K562 (cell line): Measurements from ENCODE around the gene CDH16. TPM values are rescaled to one million over a fixed set of nuclear protein-coding genes. Genes with fewer than 3 reads are reported as not detected.

ENCODE experiments used
- ATAC-seq: fragments of 200-7000 bp; cut with Tn5 transposase; 3 replicates; pipeline ENCODE4 v1.9.1; 2020; ENCODE audit warnings: moderate library complexity
- BruUV-seq: library from RNA; stranded (reverse); fragments of 400-500 nt; replicated peaks from 2 replicates; lab custom pipeline; 2021; lab: Mats Ljungman, UMichigan
- CTCF ChIA-PET: fragments of 300-600 bp; formaldehyde crosslinking; extraction: SDS; loops from one replicate; lab custom pipeline; 2021; ENCODE audit warnings: low intra/inter-chr PET ratio; lab: Yijun Ruan, JAX
- POLR2A ChIA-PET: fragments of 300-600, 350-650 bp; sonication (Branson Sonifier 250); formaldehyde crosslinking; extraction: SDS; loops from one replicate; lab custom pipeline; 2021; ENCODE audit warnings: antibody characterized with exemption, inconsistent platforms; lab: Yijun Ruan, JAX
- DNase-seq, 4 experiments: peaks; one replicate each; pipeline versions ENCODE4 v3.0.0 to v3.0.0-alpha.2; 2011 to 2018; ENCODE audit warnings: low spot score in 3 of 4, mixed read lengths in 3 of 4; ENCODE audit errors: extremely low read depth in 1 of 4
- FAIRE-seq: peaks from 2 replicates; lab custom pipeline; 2011; peaks lifted over from hg19 to GRCh38; lab: Jason Lieb, UNC
- H2AFZ ChIP-seq: 2 replicates; pipeline ENCODE4 v1.6.0; 2011; ENCODE audit warnings: low read depth, low read length, control low read depth, inconsistent platforms
- H3K27ac ChIP-seq: fragments of 200-600 bp; 3 replicates; pipeline ENCODE4 v1.8.0; 2011; ENCODE audit warnings: low read depth, mild to moderate bottlenecking, control low read depth, inconsistent platforms, low read length, moderate library complexity, mixed read lengths; ENCODE audit errors: extremely low read depth
- H3K27me3 ChIP-seq, 2 experiments: fragments of 300-600 bp in 1 of 2; 2 replicates in 1 of 2; 3 replicates in 1 of 2; pipeline versions ENCODE4 v1.6.0 to v1.8.0; 2011; ENCODE audit warnings: inconsistent platforms in 2 of 2, low read length in 2 of 2, mild to moderate bottlenecking in 1 of 2, mixed read lengths in 1 of 2, moderate library complexity in 1 of 2; ENCODE audit not compliant: control insufficient read depth in 2 of 2, insufficient read depth in 2 of 2
- H3K36me3 ChIP-seq: fragments of 300-600 bp; 3 replicates; pipeline ENCODE4 v1.8.0; 2011; ENCODE audit warnings: mild to moderate bottlenecking, low read length, inconsistent platforms; ENCODE audit not compliant: control insufficient read depth, insufficient read depth
- H3K4me1 ChIP-seq, 2 experiments: fragments of 200-600 bp in 1 of 2; replicated peaks in 1 of 2; 2 replicates in 1 of 2; 3 replicates in 1 of 2; pipeline versions ENCODE4 v1.5.1 to v1.8.0; 2011; ENCODE audit warnings: inconsistent platforms in 2 of 2, low read length in 2 of 2, mild to moderate bottlenecking in 1 of 2, mixed read lengths in 1 of 2, moderate library complexity in 1 of 2; ENCODE audit not compliant: control insufficient read depth in 2 of 2, insufficient read depth in 2 of 2
- H3K4me2 ChIP-seq: 2 replicates; pipeline ENCODE4 v1.6.1; 2011; ENCODE audit warnings: low read length, control low read depth, inconsistent platforms, mixed read lengths; ENCODE audit not compliant: insufficient read depth
- H3K4me3 ChIP-seq: fragments of 200-600 bp; sonication (generic), shearing (Covaris generic); 2 replicates; pipeline ENCODE4 v1.5.1; 2016; ENCODE audit warnings: control low read depth, inconsistent platforms
- H3K79me2 ChIP-seq: fragments of 200-600 bp; 3 replicates; pipeline ENCODE4 v1.8.0; 2011; ENCODE audit warnings: low read length, inconsistent platforms; ENCODE audit not compliant: control insufficient read depth, insufficient read depth
- H3K9ac ChIP-seq, 2 experiments: 2 replicates each; pipeline versions ENCODE4 v1.6.0 to v1.6.1; 2011; ENCODE audit warnings: low read depth in 2 of 2, low read length in 2 of 2, control low read depth in 1 of 2, inconsistent platforms in 1 of 2, mild to moderate bottlenecking in 1 of 2, mixed read lengths in 1 of 2; ENCODE audit not compliant: insufficient read depth in 1 of 2
- H3K9me1 ChIP-seq: one replicate; pipeline ENCODE4 v1.6.0; 2011; ENCODE audit warnings: inconsistent platforms, mild to moderate bottlenecking, low read length, moderate library complexity; ENCODE audit not compliant: control insufficient read depth, insufficient read depth
- H3K9me3 ChIP-seq: replicated peaks from 2 replicates; pipeline ENCODE4 v1.5.1; 2011; ENCODE audit warnings: low read depth, low read length, inconsistent platforms; ENCODE audit not compliant: control insufficient read depth, insufficient read depth
- H4K20me1 ChIP-seq: replicated peaks from 2 replicates; pipeline ENCODE4 v1.6.1; 2011; ENCODE audit warnings: low read length, inconsistent platforms, mixed read lengths; ENCODE audit not compliant: control insufficient read depth, insufficient read depth
- ADNP ChIP-seq: fragments of 200-800 bp; sonication (Bioruptor generic); IDR thresholded peaks from 2 replicates; pipeline ENCODE4 v1.6.1; 2016; ENCODE audit warnings: missing genetic modification characterization, missing compliant biosample characterization
- BHLHE40 ChIP-seq: IDR thresholded peaks from 2 replicates; pipeline ENCODE4 v1.6.1; 2011; ENCODE audit warnings: low read length, improper control_type of control experiment
- DDX20 ChIP-seq: fragments of 450-650 bp; IDR thresholded peaks from 2 replicates; pipeline ENCODE4 v1.6.1; 2016; ENCODE audit warnings: missing genetic modification characterization, low read depth, mild to moderate bottlenecking, missing compliant biosample characterization, moderate library complexity
- FOXK2 ChIP-seq, 2 experiments: fragments of 450-650 bp; IDR thresholded peaks in 1 of 2; conservative IDR thresholded peaks in 1 of 2; 2 replicates each; pipeline ENCODE4 v1.6.1; 2016; ENCODE audit warnings: low read depth in 2 of 2, mild to moderate bottlenecking in 1 of 2
- HDAC1 ChIP-seq, 2 experiments: fragments of 450-650 bp; IDR thresholded peaks; 2 replicates each; pipeline ENCODE4 v1.6.1; 2016 to 2017; ENCODE audit warnings: inconsistent platforms in 1 of 2, mild to moderate bottlenecking in 1 of 2, moderate library complexity in 1 of 2
- HSF4 ChIP-seq: fragments of 250-450 bp; sonication (Bioruptor Pico); IDR thresholded peaks from 2 replicates; pipeline ENCODE4 v2.1.2; 2022; ENCODE audit warnings: mild to moderate bottlenecking, moderate library complexity, borderline replicate concordance
- ID3 ChIP-seq, 2 experiments: fragments of 250-450 bp in 1 of 2; fragments of 450-650 bp in 1 of 2; sonication (Bioruptor Pico) in 1 of 2; IDR thresholded peaks; 2 replicates each; pipeline versions ENCODE4 v1.6.1 to v1.8.0; 2016 to 2021; ENCODE audit warnings: mild to moderate bottlenecking in 2 of 2, moderate library complexity in 2 of 2, missing compliant biosample characterization in 1 of 2, missing genetic modification characterization in 1 of 2
- MAX ChIP-seq: sonication (generic); formaldehyde crosslinking; IDR thresholded peaks from 2 replicates; pipeline ENCODE4 v1.9.0; 2022; ENCODE audit warnings: mild to moderate bottlenecking, missing genetic modification reagents
- MTA3 ChIP-seq: fragments of 450-650 bp; formaldehyde crosslinking; IDR thresholded peaks from 2 replicates; pipeline ENCODE4 v1.6.1; 2017; ENCODE audit warnings: mild to moderate bottlenecking, borderline replicate concordance
- ZKSCAN8 ChIP-seq: fragments of 200-800 bp; sonication (Bioruptor generic); IDR thresholded peaks from 2 replicates; pipeline ENCODE4 v1.6.1; 2016; ENCODE audit warnings: missing genetic modification characterization, missing compliant biosample characterization
- ZNF3 ChIP-seq: fragments of 250-450 bp; sonication (Bioruptor Pico); IDR thresholded peaks from 2 replicates; pipeline ENCODE4 v1.5.0; 2021; ENCODE audit warnings: mild to moderate bottlenecking, moderate library complexity
- ZNF347 ChIP-seq: fragments of 450-650 bp; formaldehyde crosslinking; IDR thresholded peaks from 2 replicates; pipeline ENCODE4 v1.4.0; 2020; ENCODE audit warnings: low read depth, mild to moderate bottlenecking, moderate library complexity
- ZNF354B ChIP-seq: fragments of 250-450 bp; sonication (Bioruptor Pico); IDR thresholded peaks from 2 replicates; pipeline ENCODE4 v1.4.0; 2020
- WGBS: fragments of 100-300 bp; shearing (Covaris generic); methylation state at CpG from one replicate; pipeline ENCODE4 v1.1.6; 2016; ENCODE audit warnings: low coverage, mixed read lengths; ENCODE audit not compliant: insufficient coverage; ENCODE audit errors: missing lambda C conversion rate; 5-methylcytosine and 5-hydroxymethylcytosine counted together
- in situ Hi-C: fragments of 300-500 bp; cut with MboI; formaldehyde crosslinking; loops from 4 replicates; pipeline ENCODE4 v1.15.0; 2018; ENCODE audit warnings: inconsistent platforms, mixed read lengths
- intact Hi-C: fragments of 100-400 bp; cut with micrococcal nuclease; formaldehyde crosslinking; loops from 2 replicates; pipeline ENCODE4 v1.14.2; 2022
- polyA plus RNA-seq, 8 experiments: library from polyadenylated mRNA; depleted of rRNA in 4 of 8; stranded (reverse) in 5 of 8; unstranded in 3 of 8; fragments of >200 nt; fragmentation: Nextera tagmentation in 2 of 8; fragmentation: Illumina TruSeq in 1 of 8; extraction: Ambion mirVana in 2 of 8; extraction: Trizol in 1 of 8; gene quantifications; 2 replicates each; pipeline versions ENCODE4 v1.2.1 to v1.2.3, GENCODE V29; 2011 to 2014; ENCODE audit warnings: inconsistent platforms in 1 of 8, missing spikeins in 1 of 8
- total RNA-seq, 7 experiments: library from RNA; depleted of rRNA in 6 of 7; stranded (reverse); fragments of >200 nt in 6 of 7; fragmentation: Illumina TruSeq in 2 of 7; extraction: Trizol in 2 of 7; gene quantifications; 2 replicates each; pipeline versions ENCODE4 v1.2.1 to v1.2.3, GENCODE V29; 2011 to 2021; ENCODE audit warnings: low replicate concordance in 1 of 7
- TF ChIP-seq, protein P1 (sequence below): fragments of 450-650 bp; IDR thresholded peaks from 2 replicates; pipeline ENCODE4 v1.6.1; 2016; ENCODE audit warnings: missing biosample characterization, missing genetic modification characterization
- TF ChIP-seq, protein P2 (sequence below): fragments of 250-450 bp; sonication (Bioruptor Pico); IDR thresholded peaks from 2 replicates; pipeline ENCODE4 v1.9.0; 2021; ENCODE audit warnings: mild to moderate bottlenecking, inconsistent platforms

Gene CDH16
- total and polyA plus RNA-seq, 9 of the 15 experiments (the other 6 are each of a cell fraction or from before 2014, with no cell fraction given): not detected

DNA sequence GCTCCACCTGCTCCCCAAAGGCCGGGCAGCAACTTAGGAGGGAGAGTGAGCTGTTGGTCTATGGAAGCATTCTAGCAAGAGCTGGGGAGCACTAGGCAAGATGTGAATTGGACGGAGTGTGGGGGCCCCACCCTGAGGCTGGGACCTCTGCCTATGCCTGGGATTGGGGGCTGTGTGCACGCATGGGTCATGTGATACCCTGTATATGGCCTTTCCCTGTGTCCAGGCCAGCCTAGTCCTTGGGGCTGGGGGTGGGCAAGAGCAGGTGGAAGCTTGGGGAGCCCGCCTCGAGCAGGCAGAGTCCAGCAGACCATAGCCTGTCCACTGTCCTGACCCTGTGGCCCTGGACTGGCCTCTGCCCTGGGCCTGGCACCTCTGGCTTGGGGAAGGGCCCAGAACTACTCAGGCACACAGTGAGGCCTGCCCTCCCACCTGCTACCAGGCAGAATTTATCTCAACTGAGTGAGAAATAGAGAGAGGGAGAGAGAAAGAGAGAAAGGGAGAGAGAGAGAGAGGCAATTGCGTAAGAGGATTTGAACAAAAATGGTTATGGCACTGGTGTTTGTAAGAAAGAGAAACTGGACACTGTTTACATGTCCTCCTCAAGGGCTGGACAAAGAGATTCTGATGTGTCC is 19.3 kb downstream of the CDH16 start:
- Histone ChIP-seq H3K9me1 (no peaks in the 10 kb centered on the region), H2AFZ (peak overlapping the region; percentile 78), H3K4me1 (peaks cover 30 to 56% of the 10 kb centered on the region in 2 experiments), H3K9me3 (no peaks in the 10 kb centered on the region), H3K36me3 (no peaks in the 10 kb centered on the region), H3K4me3 (no peak overlapping the region), H3K27ac (peak overlapping the region; percentile 87), H3K27me3 (no peaks in the 10 kb centered on the region), H3K4me2 (peak overlapping the region; percentile 77), H4K20me1 (no peaks in the 10 kb centered on the region), H3K9ac (peak overlapping the region; percentile 80 to 89), H3K79me2 (no peaks in the 10 kb centered on the region)
- peak in 1 of 4 experiments; percentile 32 for DNase-seq
- WGBS: 64% methylated on average over 6 of the region's 6 CpGs
- in situ Hi-C loops: loop anchor here (5.0 kb wide), 1 partner anchor 33 kb away; the partner anchor contains the start of gene CIAO2B
- CTCF ChIA-PET: no interaction called here
- intact Hi-C loops: loop anchor here (5.0 kb wide), 2 partner anchors 48 to 118 kb away; no protein-coding TSS in a partner anchor
- no peak for FAIRE-seq
- POLR2A ChIA-PET: interaction anchor here (0.5 to 1.5 kb wide), 11 partner anchors 11 to 1245 kb away, joined by 3 to 9 read pairs (median 3); partner anchors contain the start of gene CIAO2B
- peak; percentile 42 for ATAC-seq
- no TSS peak for BruUV-seq
- TF ChIP-seq HSF4 (CRISPR knock-in tag) (no peak), ZNF3 (no peak), ADNP (peak; percentile 98), BHLHE40 (0 out of 2 replicates have a peak, but pooled peaks have one; percentile 5), ZKSCAN8 (peak; percentile 62; the same call in 1 of the 2 replicates), MTA3 (no peak), ZNF354B (no peak), ID3 (CRISPR knock-in tag; IDR thresholded peaks at IDR 0.05) (no peak), ID3 (tag; IDR thresholded peaks at IDR 0.05) (0 out of 2 replicates have a peak, but pooled peaks have one; percentile 50), MAX (CRISPR knock-in tag) (peak; percentile 51), ZNF347 (no peak), DDX20 (tag) (no peak; the same call in none of the 2 replicates), HDAC1 (IDR thresholded peaks at IDR 0.05) (0 out of 4 replicates have a peak, but pooled peaks of 1 of the 2 experiments have one; percentile 13), FOXK2 (conservative IDR thresholded peaks at IDR 0.05 in 1 of 2, IDR thresholded peaks at IDR 0.05 in 1 of 2; ENCODE audit: low read depth in 2 of 2) (peak; percentile 87 to 90)
- TF ChIP-seq, protein P1, sequence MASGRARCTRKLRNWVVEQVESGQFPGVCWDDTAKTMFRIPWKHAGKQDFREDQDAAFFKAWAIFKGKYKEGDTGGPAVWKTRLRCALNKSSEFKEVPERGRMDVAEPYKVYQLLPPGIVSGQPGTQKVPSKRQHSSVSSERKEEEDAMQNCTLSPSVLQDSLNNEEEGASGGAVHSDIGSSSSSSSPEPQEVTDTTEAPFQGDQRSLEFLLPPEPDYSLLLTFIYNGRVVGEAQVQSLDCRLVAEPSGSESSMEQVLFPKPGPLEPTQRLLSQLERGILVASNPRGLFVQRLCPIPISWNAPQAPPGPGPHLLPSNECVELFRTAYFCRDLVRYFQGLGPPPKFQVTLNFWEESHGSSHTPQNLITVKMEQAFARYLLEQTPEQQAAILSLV: peak; percentile 88
- TF ChIP-seq, protein P2, sequence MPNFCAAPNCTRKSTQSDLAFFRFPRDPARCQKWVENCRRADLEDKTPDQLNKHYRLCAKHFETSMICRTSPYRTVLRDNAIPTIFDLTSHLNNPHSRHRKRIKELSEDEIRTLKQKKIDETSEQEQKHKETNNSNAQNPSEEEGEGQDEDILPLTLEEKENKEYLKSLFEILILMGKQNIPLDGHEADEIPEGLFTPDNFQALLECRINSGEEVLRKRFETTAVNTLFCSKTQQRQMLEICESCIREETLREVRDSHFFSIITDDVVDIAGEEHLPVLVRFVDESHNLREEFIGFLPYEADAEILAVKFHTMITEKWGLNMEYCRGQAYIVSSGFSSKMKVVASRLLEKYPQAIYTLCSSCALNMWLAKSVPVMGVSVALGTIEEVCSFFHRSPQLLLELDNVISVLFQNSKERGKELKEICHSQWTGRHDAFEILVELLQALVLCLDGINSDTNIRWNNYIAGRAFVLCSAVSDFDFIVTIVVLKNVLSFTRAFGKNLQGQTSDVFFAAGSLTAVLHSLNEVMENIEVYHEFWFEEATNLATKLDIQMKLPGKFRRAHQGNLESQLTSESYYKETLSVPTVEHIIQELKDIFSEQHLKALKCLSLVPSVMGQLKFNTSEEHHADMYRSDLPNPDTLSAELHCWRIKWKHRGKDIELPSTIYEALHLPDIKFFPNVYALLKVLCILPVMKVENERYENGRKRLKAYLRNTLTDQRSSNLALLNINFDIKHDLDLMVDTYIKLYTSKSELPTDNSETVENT (CRISPR knock-in tag): peak; percentile 24; the same call in 1 of the 2 replicates
